Measurements from ENCODE around the gene LMO7. TPM values are rescaled to one million over a fixed set of nuclear protein-coding genes. Genes with fewer than 3 reads are reported as not detected.

The LMO7 gene
- total and polyA plus RNA-seq, 11 donors: 195 to 573 (median 425) TPM

GRCh38 chr13:75721307-75721706 lies 85.2 kb downstream of the LMO7 start:
- DNase-seq (no peak), ATAC-seq (no peak)
- no peaks in the 10 kb centered on the region for H3K9me3 ChIP-seq
- 92 to 97% (median 94%) methylated on average over 2 of the region's 2 CpGs for WGBS, 4 donors
- H3K27me3 ChIP-seq: no peaks in the 10 kb centered on the region
- no peak for TF ChIP-seq POLR2A (IDR thresholded peaks at IDR 0.05)
- TF ChIP-seq CTCF (IDR thresholded peaks at IDR 0.05): no peak
- H3K36me3 ChIP-seq: no peaks in the 10 kb centered on the region
- no peak overlapping the region for H3K4me3 ChIP-seq
- no peaks in the 10 kb centered on the region for H3K4me1 ChIP-seq
- intact Hi-C loops (cut with DNase I): no loop called here
- H3K27ac ChIP-seq: no peak overlapping the region

GRCh38 chr13:75723901-75724300 lies 87.8 kb downstream of the LMO7 start:
- intact Hi-C loops (cut with DNase I): no loop called here
- no peaks in the 10 kb centered on the region for H3K36me3 ChIP-seq
- no peak for DNase-seq
- H3K9me3 ChIP-seq: no peaks in the 10 kb centered on the region
- H3K4me1 ChIP-seq: no peaks in the 10 kb centered on the region
- H3K27me3 ChIP-seq: no peaks in the 10 kb centered on the region
- no peak overlapping the region for H3K27ac ChIP-seq
- H3K4me3 ChIP-seq: no peak overlapping the region
- no peak for ATAC-seq
- no peak for TF ChIP-seq POLR2A (IDR thresholded peaks at IDR 0.05)
- TF ChIP-seq CTCF (IDR thresholded peaks at IDR 0.05): no peak

GRCh38 chr13:75724752-75725517 lies 88.8 kb downstream of the LMO7 start:
- Histone ChIP-seq H3K27me3 (no peaks in the 10 kb centered on the region), H3K27ac (no peak overlapping the region), H3K4me1 (no peaks in the 10 kb centered on the region), H3K36me3 (no peaks in the 10 kb centered on the region), H3K4me3 (no peak overlapping the region), H3K9me3 (no peaks in the 10 kb centered on the region)
- 68 to 75% (median 73%) methylated on average over 3 of the region's 3 CpGs for WGBS, 4 donors
- no peak for DNase-seq
- intact Hi-C loops (cut with DNase I): no loop called here
- no peak for ATAC-seq
- TF ChIP-seq CTCF (IDR thresholded peaks at IDR 0.05) (no peak), POLR2A (IDR thresholded peaks at IDR 0.05) (no peak)

GRCh38 chr13:75725736-75726135 lies 89.6 kb downstream of the LMO7 start:
- H3K4me1 ChIP-seq: no peaks in the 10 kb centered on the region
- H3K4me3 ChIP-seq: no peak overlapping the region
- no peaks in the 10 kb centered on the region for H3K27me3 ChIP-seq
- DNase-seq (no peak), ATAC-seq (no peak)
- no peak overlapping the region for H3K27ac ChIP-seq
- no peaks in the 10 kb centered on the region for H3K36me3 ChIP-seq
- no peaks in the 10 kb centered on the region for H3K9me3 ChIP-seq
- intact Hi-C loops (cut with DNase I): no loop called here
- TF ChIP-seq POLR2A (IDR thresholded peaks at IDR 0.05) (no peak), CTCF (IDR thresholded peaks at IDR 0.05) (no peak)
